ACHN (cell line): ENCODE results near the gene PLOD1.
A peak's percentile ranks its signal among the peaks of the same experiment; 100 is the strongest.

ENCODE experiments used
- DNase-seq: peaks from one replicate; pipeline ENCODE4 v3.0.0-alpha.2; 2015
- in situ Hi-C: cut with HindIII; loops from 2 replicates; pipeline ENCODE4 v1.10.0; 2017; ENCODE audit warnings: low sequenced_read_pairs, low pct_ligation_motif_present, low pct_unique_long_range_greater_than_20kb

The PLOD1 gene

DNA sequence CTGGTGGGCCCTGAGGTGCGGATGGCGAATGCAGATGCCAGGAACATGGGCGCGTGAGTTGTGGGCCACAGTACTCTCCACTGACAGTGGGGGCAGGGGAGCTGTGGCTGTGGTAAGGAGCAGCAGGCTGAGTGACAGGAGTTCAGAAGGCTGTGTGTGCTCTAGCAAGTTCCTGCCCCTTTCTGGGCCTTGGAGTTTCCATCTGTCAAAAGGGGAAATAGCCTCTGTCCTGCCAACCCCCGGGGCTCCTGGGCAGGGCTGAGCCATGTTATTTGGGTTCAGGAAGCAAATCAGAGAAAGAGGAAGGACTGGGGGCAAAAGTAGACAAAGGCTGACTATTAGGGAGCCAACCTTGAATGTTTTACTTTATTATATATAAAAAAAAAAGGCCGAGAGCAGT lies 26.2 kb downstream of the PLOD1 start:
- in situ Hi-C loops = no loop called here

DNA sequence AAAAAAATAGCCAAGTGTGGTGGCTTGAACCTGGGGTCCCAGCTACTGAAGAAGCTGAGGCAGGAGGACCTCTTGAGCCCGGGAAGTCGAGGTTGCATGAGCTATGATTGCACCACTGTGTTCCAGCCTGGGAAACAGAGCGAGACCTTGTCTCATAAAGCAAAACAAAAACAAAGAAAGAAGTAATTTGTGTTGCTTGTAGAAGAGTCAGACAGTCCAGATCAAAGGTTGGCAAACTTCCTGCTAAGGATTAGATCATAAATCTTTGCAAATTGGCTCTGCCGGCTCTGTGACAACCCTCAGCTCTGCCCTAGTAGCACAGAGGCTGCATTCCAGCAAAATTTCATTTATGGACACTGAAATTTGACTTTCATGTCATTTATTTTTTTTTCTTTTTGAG lies 26.7 kb downstream of the PLOD1 start:
- DNase-seq = no peak
- in situ Hi-C loops = no loop called here

More for the DNA sequence above, 26.2 kb downstream of the PLOD1 start:
- no peak for DNase-seq

DNA sequence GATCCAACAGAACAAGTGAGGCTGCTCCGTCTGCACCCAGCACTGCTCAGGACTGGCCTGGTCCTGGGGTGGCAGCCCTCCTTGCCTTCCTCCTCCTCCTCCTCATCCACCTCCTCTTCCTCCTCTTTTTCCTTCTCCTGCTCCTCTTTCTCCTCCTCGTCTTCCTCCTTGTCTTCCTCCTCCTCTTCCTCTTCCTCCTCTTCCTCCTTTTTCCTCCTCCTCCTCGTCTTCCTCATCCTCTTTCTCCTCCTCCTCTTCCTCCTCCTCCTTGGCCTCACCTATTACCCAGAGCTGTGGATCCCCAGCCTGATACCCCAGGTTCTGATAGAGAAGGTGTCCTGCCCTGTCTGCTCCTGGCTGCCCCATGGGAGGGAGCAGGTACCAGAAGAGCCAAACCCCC lies 29.1 kb downstream of the PLOD1 start:
- no peak for DNase-seq
- in situ Hi-C loops = no loop called here

DNA sequence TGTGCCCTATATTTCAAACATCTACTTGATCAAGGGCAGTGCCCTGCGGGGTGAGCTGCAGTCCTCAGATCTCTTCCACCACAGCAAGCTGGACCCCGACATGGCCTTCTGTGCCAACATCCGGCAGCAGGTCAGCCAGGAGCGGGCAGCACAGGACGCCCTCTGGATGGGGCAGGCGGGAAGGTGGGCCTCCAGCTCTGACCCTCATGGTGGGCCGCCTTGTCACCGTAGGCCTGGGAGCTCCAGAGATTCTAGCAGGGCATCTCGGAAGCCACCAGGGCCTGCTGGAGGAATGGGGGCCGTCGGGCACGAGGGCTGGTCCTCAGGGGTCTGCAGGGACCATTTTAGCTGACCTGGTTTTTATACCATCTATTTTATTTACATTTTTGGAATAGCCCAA lies 30.1 kb downstream of the PLOD1 start:
- in situ Hi-C loops = no loop called here
- no peak for DNase-seq

DNA sequence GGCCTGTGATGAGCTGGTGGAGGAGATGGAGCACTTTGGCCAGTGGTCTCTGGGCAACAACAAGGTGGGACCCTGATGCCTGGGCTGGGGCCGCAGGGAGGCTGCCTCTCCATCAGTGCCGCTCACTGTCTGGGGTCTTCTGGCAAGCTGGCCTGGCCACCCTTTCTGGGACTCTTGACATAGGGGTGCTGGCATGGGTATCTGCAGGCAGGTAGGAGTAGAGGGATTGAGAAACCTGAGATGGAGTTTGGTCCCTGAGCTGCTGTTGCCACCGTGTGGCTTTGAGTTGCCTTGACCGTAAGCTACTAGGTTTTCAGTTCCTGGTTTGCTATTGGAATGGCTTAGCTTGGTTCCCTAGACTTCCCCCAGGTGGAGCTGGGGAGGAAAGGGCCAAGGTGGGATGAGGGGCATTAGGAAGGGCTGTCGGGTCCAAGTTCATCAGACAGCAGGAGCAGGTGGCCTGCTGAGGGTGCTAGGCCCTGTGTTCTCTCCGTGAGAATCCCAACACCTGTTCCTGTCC lies 32.6 kb downstream of the PLOD1 start:
- peak; percentile 75 for DNase-seq
- in situ Hi-C loops = no loop called here

DNA sequence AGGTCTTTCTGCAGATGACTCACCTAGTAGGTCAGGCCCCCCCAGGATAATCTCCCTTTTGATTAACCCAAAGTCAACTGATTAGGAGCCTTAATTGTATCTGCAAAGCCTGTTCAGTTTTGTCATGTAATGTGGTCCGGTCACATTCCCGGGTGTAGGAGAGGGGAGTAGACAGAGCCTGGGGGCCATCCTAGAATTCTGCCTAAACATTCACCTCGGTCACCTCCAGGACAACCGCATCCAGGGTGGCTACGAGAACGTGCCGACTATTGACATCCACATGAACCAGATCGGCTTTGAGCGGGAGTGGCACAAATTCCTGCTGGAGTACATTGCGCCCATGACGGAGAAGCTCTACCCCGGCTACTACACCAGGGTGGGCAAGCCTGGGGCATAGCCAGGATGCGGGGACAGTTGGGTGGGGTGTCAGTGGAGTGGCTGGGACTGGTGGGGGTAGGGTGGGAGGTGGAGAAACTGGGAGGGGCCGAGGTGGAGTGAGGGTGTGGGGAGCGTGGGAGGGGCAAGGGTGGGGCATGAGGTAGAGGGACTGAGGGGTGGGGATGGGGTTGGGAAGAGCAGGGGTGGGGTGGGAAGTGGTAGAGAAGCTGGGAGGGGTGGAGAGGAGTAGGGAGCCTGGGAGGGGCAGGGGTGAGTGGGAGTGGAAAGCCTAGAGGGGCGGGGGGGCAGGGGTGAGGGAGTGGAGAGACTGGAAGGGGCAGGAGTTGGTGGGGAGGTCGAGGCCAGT lies 36.1 kb downstream of the PLOD1 start:
- in situ Hi-C loops = no loop called here
- no peak for DNase-seq

DNA sequence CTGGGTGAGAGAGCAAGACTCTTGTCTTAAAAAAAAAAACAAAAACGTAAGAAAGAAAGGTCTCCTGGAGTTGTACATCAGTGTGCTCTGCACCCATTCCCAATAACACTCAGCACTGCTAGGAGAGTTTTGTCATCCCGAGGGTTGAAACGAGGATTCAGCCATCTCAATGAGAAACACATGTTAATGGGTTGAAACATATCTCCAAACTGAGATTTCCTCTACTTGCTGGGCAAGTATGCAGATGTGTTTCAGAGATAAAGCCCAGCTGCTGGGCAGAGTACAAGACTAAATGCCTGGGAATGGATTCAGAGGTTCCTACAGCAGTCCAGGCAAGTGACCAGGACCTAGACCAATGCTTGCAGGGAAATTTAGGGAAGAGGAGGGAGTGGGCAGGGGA lies 43.1 kb downstream of the PLOD1 start:
- in situ Hi-C loops = no loop called here
- DNase-seq = no peak

DNA sequence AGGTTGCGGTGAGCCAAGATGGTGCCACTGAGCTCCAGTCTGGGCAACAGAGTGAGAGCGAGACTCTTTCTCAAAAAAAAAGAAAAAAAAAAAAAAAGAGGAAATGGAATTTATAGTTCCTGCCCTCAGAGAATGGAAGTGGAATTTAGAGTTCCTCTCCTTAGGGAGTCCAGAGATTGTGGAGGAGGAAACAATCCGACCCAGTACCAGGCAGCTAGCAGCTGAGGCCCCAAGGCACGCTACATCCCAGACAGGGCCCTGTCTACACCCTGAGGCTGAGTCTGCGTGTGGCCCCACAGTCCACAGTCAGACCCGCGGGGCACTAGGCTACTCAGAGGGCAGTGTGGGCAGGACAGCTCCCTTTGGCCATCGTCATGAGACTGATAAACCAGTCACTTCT lies 43.8 kb downstream of the PLOD1 start:
- DNase-seq = no peak
- in situ Hi-C loops = no loop called here

DNA sequence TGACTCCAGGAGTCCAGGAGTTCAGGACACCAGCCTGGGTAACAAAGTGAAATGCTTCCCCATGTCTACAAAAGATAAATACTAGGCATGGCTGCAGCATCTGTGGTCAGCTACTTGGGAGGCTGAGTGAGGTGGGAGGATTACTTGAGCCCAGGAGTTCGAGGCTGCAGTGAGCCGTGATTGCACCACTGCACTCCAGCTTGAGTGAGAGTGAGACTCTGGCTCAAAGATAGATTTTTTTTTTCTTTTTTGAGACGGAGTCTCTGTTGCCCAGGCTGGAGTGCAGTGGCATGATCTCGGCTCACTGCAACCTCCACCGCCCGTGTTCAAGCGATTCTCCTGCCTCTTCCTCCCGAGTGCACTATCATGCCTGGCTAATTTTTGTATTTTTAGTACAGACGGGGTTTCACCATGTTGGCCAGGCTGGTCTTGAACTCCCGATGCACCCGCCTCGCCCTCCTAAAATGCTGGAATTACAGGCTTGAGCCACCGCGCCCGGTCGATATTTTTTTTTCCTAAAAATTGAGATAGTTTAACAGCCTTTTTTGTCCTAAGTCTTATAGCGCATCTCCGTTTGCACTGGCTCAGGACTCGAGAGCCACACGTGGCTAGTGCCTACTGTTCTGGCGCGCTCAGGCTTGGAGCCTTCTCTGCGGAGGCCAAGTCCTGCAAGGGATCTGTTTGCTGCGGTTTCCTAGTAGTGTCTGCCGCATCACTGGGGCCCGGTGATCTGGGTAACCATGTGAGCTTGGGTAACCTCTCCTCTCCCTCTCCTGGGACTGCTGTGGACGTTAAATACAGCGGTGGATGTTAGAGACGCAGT lies 44.7 kb downstream of the PLOD1 start:
- DNase-seq = no peak

DNA sequence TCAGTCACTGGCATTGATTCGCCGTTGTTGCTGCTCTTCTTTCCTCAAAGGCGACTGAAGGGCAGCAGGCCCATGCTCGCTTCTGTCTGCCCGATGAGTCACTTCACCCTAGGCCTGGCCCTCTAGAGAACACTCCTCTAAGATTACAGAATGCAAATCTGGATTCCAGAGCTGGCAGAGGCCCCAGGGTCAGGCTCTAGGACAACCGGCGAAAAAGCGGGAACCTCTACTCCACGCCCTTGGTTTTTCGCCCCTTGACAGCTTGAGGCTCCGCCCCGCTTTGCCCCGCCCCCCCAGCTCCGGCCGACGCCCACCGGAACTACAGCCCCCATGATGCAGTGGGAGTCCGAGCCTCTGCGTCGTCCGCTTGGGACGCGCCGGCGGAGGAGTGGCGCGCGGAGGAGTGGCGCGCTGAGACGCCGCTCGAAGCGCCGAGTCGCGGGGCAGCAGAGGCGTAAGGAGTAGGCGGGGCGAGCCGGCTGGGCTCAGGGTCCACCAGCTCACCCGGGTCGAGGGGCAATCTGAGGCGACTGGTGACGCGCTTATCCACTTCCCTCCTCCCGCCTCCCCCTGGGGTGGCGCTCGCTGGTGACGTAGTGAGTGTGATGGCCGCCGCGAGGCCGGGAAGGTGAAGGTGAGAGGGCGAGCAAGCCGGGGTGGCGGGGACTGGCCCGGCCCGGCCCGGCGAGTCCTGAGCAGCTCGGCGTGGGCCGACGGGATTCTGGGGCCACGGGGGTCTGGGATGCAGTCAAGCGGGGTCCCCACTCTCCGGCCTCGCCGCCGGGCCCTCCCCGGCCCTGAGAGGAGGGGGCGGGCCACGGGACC lies 45.5 kb downstream of the PLOD1 start, which contains the start of gene MFN2:
MFN2 (plus strand) TSS at position 594 of the 825 bp plus-strand sequence. CDS start 8,725 bp downstream, outside the sequence.
- DNase-seq = peak; percentile 95

More for the DNA sequence above, 44.7 kb downstream of the PLOD1 start:
- in situ Hi-C loops = no loop called here

DNA sequence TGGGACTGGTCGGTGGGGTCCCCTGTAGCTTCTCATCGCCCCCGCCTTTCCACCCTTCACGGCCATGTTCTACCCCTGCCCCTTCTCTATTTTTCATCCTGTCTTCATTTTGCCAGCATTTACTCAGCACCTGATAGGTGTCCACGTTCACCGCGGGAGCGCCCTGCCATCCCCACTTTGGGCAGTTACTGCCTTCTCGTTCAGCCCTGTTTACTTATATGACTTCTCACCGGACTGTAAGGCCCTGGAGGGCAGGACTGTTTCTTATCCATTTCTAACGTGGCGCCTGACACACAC lies 46.1 kb downstream of the PLOD1 start:
- in situ Hi-C loops = no loop called here
- DNase-seq = no peak

More for the DNA sequence above, 45.5 kb downstream of the PLOD1 start, which contains the start of gene MFN2:
- in situ Hi-C loops = no loop called here

DNA sequence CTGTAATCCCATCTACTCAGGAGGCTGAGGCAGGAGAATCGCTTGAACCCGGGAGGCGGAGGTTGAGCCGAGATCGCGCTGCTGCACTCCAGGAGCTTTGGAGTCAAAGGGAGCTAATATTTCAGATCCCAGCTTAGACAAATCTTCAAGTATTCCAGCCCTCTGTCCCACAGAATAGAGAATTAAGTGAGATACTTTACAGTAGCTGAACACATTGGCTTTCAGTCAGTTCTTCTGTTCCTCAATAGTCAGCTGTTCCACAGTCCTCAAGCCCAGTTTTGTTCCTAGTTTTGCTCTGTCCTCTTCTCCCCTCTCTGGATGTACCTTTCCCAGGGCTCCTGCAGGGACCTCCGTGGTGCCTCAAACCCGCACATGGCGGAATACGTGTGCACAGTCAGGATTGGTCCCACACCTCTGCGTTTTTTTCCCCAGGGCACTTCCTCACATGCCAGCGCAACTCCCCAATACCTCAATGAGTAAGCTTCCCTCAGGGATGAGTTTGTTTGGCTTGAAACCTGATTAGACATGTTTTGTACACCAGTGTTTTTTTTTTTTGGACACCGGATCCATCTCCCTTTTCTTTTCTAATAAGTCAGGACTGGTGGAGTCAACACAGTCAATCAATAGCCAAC lies 47.0 kb downstream of the PLOD1 start:
- no peak for DNase-seq
- in situ Hi-C loops = no loop called here

DNA sequence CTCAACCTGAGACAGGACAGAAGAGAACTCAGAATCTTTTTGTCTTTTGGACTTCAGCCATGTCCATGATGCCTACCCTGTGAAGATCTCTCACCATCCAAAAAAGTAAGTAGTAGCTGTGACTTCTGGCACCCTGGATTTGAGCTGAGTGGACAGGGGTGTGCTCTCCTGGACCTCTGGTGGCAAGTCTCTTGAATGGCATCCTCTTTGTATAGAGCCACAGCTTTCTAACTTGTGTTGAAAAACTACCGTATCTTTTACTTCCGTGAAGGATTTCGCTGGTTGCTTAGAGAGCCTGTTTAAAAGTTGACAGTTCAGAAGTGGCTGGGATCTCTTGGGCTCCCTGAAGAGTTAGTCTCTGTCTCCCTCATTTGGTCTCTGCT lies 47.5 kb downstream of the PLOD1 start:
- no peak for DNase-seq
- in situ Hi-C loops = no loop called here

DNA sequence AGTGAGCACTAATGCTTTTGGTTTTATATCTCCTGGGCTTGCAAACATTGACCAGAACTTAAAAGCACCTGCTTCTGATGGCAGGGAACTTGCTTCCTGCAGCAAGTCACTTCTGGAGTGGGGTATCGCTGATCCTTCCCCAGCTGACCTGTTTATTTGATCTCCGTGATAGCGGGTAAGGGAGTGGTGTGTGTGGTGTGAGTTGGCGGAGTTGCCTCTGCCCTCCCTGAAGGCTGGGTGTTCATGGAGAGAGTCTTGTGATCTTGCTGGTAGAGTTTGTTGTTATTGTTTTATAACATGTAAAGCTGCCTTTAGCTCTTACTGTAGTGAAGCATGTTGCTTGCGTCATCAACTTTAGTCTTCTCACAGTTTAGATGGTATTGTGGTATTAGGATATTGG lies 49.6 kb downstream of the PLOD1 start:
- no peak for DNase-seq
- in situ Hi-C loops = no loop called here

DNA sequence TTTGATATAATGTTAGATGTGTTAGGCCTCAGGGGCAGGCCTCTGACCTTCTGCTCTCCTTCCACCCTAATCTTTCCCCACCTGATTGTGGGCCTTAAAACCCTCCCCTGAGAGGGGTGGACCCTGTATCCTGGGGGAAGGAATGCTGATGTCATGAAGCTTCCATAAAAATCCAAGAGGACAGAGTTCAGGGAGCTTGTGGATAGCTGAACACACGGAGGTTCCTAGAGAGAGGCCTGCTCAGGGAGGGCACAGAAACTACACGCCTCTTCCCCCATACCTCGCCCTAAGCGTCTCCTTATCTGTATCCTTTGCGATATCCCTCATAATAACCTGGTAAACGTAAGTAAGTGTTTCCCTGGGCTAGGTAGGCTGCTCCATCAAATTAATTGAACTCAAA lies 50.1 kb downstream of the PLOD1 start:
- in situ Hi-C loops = no loop called here
- DNase-seq = no peak

DNA sequence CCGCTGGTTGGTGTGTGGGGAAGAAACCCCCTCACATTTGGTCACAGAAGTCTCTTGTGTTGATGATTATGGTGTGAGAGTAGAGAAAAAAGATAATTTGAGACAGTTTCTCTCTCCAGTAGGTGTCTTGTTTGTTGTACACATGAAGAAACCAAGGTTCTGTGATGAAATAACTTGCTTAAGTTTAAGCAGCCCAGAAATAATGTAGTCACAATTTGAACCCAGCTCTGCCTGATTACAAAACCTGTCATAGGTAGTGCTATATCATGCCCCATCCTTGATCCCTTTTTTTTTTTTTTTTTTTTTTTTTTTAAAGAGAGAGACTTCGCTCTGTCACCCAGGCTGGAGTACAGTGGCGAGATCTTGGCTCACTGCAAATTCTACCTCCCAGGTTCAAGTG lies 50.7 kb downstream of the PLOD1 start:
- in situ Hi-C loops = no loop called here
- no peak for DNase-seq

DNA sequence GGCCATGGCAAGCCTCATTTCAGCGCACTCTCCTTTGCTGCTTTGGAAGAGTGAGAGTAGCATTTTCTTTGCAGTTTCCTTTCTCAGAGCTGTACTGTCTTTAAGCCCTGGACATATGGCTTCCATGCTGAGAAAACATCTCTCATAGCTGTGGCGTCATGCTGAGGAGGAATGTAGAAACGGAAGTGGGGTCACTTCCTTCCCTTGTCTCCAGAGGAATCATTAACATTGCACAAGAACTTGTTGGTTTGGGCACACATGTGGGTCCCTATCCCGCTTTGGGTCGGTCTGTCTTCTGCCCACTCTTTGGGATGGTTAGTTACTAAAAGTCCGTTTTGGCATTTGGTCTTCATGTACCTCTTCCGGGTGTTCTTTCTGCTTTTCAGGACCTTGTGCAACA lies 51.3 kb downstream of the PLOD1 start:
- in situ Hi-C loops = no loop called here
- no peak for DNase-seq

DNA sequence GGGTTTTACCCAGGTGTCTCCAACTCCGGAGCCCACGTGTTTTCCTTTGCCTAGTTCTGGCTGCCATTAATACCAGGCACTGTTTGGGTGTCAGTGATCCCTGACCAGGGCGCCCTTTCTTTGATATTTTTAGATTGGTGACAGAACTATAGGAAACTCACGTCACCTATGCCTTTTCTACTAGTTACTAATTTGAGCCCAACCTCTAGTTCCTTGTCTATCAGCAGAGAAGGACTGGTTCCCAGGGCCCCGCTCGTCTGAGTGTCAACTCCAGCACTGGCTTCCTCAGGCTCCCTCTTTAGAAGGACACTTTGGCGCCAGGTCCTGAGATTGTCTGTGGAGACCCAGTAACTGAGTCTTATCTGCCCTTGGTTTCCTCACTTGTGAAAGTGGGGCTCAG lies 55.2 kb downstream of the PLOD1 start:
- DNase-seq = no peak
- in situ Hi-C loops = no loop called here
